GM21737 (cell line): ENCODE results near the gene UGT1A8.

Experiments used
- ATAC-seq: cut with Tn5 transposase; IDR thresholded peaks from one replicate; pipeline ENCODE4 v1.9.1; 2021; ENCODE audit warnings: mild to moderate bottlenecking, moderate library complexity; ENCODE audit not compliant: unreplicated experiment

Gene UGT1A8

GRCh38 chr2:233796254-233796653 is 178.8 kb downstream of the UGT1A8 start:
- no peak for ATAC-seq

- no peak for ATAC-seq
Observed at GRCh38 chr2:233798335-233799086, 181.1 kb downstream of the UGT1A8 start.

GRCh38 chr2:233799087-233799665 is 181.7 kb downstream of the UGT1A8 start:
- ATAC-seq: no peak

- ATAC-seq: no peak
Observed at GRCh38 chr2:233799716-233800115, 182.3 kb downstream of the UGT1A8 start.

GRCh38 chr2:233800208-233800607 is 182.8 kb downstream of the UGT1A8 start:
- ATAC-seq: no peak

GRCh38 chr2:233801357-233802131 is 184.1 kb downstream of the UGT1A8 start:
- no peak for ATAC-seq

GRCh38 chr2:233802132-233802815 is 184.8 kb downstream of the UGT1A8 start:
- no peak for ATAC-seq

- no peak for ATAC-seq
Observed at GRCh38 chr2:233803292-233803911, 186.0 kb downstream of the UGT1A8 start.

- no peak for ATAC-seq
Observed at GRCh38 chr2:233803994-233804393, 186.6 kb downstream of the UGT1A8 start.

- ATAC-seq: no peak
Observed at GRCh38 chr2:233807215-233807865, 189.9 kb downstream of the UGT1A8 start.

- no peak for ATAC-seq
Observed at GRCh38 chr2:233807966-233808935, 190.8 kb downstream of the UGT1A8 start.

GRCh38 chr2:233810385-233810784 is 193.0 kb downstream of the UGT1A8 start:
- ATAC-seq: no peak

GRCh38 chr2:233811087-233811486 is 193.7 kb downstream of the UGT1A8 start:
- no peak for ATAC-seq

- ATAC-seq: no peak
Observed at GRCh38 chr2:233811732-233812131, 194.3 kb downstream of the UGT1A8 start.

GRCh38 chr2:233813236-233814055 is 196.0 kb downstream of the UGT1A8 start:
- no peak for ATAC-seq

- no peak for ATAC-seq
Observed at GRCh38 chr2:233814056-233814835, 196.8 kb downstream of the UGT1A8 start.

GRCh38 chr2:233815861-233816260 is 198.4 kb downstream of the UGT1A8 start:
- no peak for ATAC-seq

- no peak for ATAC-seq
Observed at GRCh38 chr2:233816334-233816733, 198.9 kb downstream of the UGT1A8 start.
